ENCODE data around the gene LYPD6B. TPM values are rescaled to one million over a fixed set of nuclear protein-coding genes. Genes with fewer than 3 reads are reported as not detected.

The LYPD6B gene
- total RNA-seq, 2 donors from 2014 or later, result 12.6 to 14.5 TPM

DNA sequence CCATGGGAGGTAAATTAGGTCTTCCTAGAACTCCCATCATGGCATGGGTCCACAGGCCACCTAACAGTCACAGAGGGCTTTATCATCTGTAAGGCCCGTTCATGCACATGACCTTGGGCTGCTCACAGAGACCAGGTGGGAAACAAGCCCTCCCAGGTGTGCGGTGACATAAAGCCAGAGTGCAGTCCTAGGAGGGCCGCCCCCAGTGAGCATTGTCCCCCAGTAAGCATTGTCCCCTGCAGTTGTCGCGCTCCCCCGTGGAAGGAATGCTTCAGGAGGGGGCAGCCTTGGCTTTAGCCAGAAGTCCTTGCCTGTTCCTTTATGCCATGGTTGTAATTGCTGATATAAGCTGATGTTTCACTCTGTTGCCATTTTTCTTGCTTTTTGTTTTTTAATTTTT, 41.7 kb upstream of the LYPD6B start:
- Mint-ChIP-seq H3K27me3 (ENCODE audit: insufficient read depth) (no peaks in the 10 kb centered on the region), H3K36me3 (ENCODE audit: low read depth) (peaks cover 31% of the 10 kb centered on the region), H3K4me1 (peaks cover 25% of the 10 kb centered on the region), H3K27ac (no peak overlapping the region), H3K4me3 (no peak overlapping the region), H3K9me3 (peaks cover 10% of the 10 kb centered on the region)
- Histone ChIP-seq H3K27me3 (ENCODE audit: control insufficient read depth, insufficient read depth, low read length, poor library complexity, severe bottlenecking) (no peaks in the 10 kb centered on the region), H3K36me3 (ENCODE audit: control insufficient read depth, insufficient read depth, low read length) (peaks cover 41% of the 10 kb centered on the region), H3K4me1 (ENCODE audit: control insufficient read depth, insufficient read depth, low read length) (no peaks in the 10 kb centered on the region), H3K4me3 (ENCODE audit: low read length) (no peak overlapping the region), H3K9ac (ENCODE audit: extremely low read depth, low read length, poor library complexity, severe bottlenecking) (no peak overlapping the region), H3K27ac (ENCODE audit: low read depth, low read length) (no peak overlapping the region), H3K9me3 (ENCODE audit: control insufficient read depth, low read length) (peaks cover 10% of the 10 kb centered on the region)
- no peak for DNase-seq
- TF ChIP-seq, protein P1, sequence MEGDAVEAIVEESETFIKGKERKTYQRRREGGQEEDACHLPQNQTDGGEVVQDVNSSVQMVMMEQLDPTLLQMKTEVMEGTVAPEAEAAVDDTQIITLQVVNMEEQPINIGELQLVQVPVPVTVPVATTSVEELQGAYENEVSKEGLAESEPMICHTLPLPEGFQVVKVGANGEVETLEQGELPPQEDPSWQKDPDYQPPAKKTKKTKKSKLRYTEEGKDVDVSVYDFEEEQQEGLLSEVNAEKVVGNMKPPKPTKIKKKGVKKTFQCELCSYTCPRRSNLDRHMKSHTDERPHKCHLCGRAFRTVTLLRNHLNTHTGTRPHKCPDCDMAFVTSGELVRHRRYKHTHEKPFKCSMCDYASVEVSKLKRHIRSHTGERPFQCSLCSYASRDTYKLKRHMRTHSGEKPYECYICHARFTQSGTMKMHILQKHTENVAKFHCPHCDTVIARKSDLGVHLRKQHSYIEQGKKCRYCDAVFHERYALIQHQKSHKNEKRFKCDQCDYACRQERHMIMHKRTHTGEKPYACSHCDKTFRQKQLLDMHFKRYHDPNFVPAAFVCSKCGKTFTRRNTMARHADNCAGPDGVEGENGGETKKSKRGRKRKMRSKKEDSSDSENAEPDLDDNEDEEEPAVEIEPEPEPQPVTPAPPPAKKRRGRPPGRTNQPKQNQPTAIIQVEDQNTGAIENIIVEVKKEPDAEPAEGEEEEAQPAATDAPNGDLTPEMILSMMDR (conservative IDR thresholded peaks at IDR 0.05), result no peak
- WGBS, 2 experiments (ENCODE audit: insufficient coverage in 1 of 2, insufficient read length in 1 of 2), result 92 to 95% methylated on average over 5 to 6 of the region's 6 CpGs

DNA sequence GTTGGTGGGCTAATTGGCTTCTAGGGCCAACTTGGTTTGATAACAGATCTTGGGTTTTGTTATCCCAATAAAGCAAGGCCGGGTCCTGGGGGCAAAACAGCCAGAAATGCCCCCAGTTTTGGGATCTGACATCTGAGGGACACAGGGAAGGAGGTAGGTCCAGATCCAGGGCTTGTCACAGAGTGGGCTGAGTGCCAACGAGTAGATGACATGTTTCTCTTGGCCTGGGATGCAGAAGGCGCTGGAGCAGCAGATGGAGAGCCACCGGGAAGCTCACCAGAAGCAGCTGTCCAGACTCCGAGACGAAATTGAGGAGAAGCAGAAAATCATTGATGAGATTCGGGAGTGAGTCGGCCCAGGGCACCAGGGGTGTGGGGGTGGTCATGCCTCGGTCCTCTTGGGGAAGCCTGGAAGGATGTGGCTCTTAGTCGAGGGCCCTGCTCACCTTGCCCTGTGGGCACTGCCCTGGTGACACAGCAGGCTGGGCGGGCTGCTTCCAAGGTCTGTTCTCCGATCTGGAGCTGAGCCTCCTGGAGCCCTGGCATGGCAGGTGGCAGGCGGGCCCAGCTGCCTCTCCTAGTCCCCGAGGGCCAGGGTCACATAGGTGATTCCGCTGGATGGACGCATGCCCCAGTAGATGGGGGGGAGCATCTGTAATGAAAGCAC, 40.2 kb upstream of the LYPD6B start:
- Mint-ChIP-seq H3K4me3 (no peak overlapping the region), H3K27me3 (ENCODE audit: insufficient read depth) (no peaks in the 10 kb centered on the region), H3K9me3 (peaks cover 24% of the 10 kb centered on the region), H3K27ac (no peak overlapping the region), H3K4me1 (peaks cover 25% of the 10 kb centered on the region), H3K36me3 (ENCODE audit: low read depth) (peaks cover 44% of the 10 kb centered on the region)
- no peaks in the 10 kb centered on the region for H3K4me1 ChIP-seq (ENCODE audit: control insufficient read depth, insufficient read depth, low read length)
- H3K9ac ChIP-seq (ENCODE audit: extremely low read depth, low read length, poor library complexity, severe bottlenecking), result no peak overlapping the region
- TF ChIP-seq, protein P1 (conservative IDR thresholded peaks at IDR 0.05), result no peak
- H3K4me3 ChIP-seq (ENCODE audit: low read length), result no peak overlapping the region
- H3K27me3 ChIP-seq (ENCODE audit: control insufficient read depth, insufficient read depth, low read length, poor library complexity, severe bottlenecking), result no peaks in the 10 kb centered on the region
- DNase-seq, result no peak
- WGBS, 2 experiments (ENCODE audit: insufficient coverage in 1 of 2, insufficient read length in 1 of 2), result 92 to 95% methylated on average over 7 to 16 of the region's 16 CpGs
- H3K9me3 ChIP-seq (ENCODE audit: control insufficient read depth, low read length), result peaks cover 24% of the 10 kb centered on the region
- no peak overlapping the region for H3K27ac ChIP-seq (ENCODE audit: low read depth, low read length)
- peaks cover 53% of the 10 kb centered on the region for H3K36me3 ChIP-seq (ENCODE audit: control insufficient read depth, insufficient read depth, low read length)

DNA sequence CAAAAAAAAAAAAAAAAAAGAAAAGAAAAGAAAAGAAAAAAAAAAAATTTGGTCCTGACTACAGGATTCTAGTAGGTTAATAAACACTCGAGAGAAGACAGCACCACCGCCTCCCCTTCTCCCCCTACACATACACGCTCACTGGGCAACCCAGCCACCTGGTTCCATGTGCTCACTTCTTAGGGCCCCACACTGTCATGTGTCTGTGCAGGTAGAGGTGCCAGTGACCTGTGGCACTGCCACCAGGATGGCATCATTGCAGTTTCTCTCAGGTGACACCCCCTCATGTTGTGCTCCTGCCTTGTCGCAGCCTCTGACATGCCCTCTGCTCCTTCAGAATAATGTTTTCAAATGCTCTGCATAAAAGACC, 39.7 kb upstream of the LYPD6B start:
- H3K27me3 Mint-ChIP-seq (ENCODE audit: insufficient read depth), result no peaks in the 10 kb centered on the region
- peaks cover 55% of the 10 kb centered on the region for H3K36me3 ChIP-seq (ENCODE audit: control insufficient read depth, insufficient read depth, low read length)
- no peak overlapping the region for H3K4me3 ChIP-seq (ENCODE audit: low read length)
- no peaks in the 10 kb centered on the region for H3K4me1 ChIP-seq (ENCODE audit: control insufficient read depth, insufficient read depth, low read length)
- H3K9me3 Mint-ChIP-seq, result peaks cover 29% of the 10 kb centered on the region
- peaks cover 29% of the 10 kb centered on the region for H3K9me3 ChIP-seq (ENCODE audit: control insufficient read depth, low read length)
- H3K9ac ChIP-seq (ENCODE audit: extremely low read depth, low read length, poor library complexity, severe bottlenecking), result no peak overlapping the region
- H3K27me3 ChIP-seq (ENCODE audit: control insufficient read depth, insufficient read depth, low read length, poor library complexity, severe bottlenecking), result no peaks in the 10 kb centered on the region
- H3K36me3 Mint-ChIP-seq (ENCODE audit: low read depth), result peaks cover 49% of the 10 kb centered on the region
- no peak overlapping the region for H3K4me3 Mint-ChIP-seq
- WGBS, 2 experiments (ENCODE audit: insufficient coverage in 1 of 2, insufficient read length in 1 of 2), result 87% methylated on average over 3 to 4 of the region's 4 CpGs
- H3K27ac Mint-ChIP-seq, result no peak overlapping the region
- no peak for DNase-seq
- TF ChIP-seq, protein P1 (conservative IDR thresholded peaks at IDR 0.05), result no peak
- no peak overlapping the region for H3K27ac ChIP-seq (ENCODE audit: low read depth, low read length)
- H3K4me1 Mint-ChIP-seq, result peaks cover 25% of the 10 kb centered on the region
